ENCODE measurements around the gene HLA-DQB1.
A peak's percentile ranks its signal among the peaks of the same experiment; 100 is the strongest.
"Not testable (repeated sequence)": the region's sequence is repeated elsewhere in the genome, so short reads cannot be mapped to it uniquely, and the experiment has no call there.

The HLA-DQB1 gene

DNA sequence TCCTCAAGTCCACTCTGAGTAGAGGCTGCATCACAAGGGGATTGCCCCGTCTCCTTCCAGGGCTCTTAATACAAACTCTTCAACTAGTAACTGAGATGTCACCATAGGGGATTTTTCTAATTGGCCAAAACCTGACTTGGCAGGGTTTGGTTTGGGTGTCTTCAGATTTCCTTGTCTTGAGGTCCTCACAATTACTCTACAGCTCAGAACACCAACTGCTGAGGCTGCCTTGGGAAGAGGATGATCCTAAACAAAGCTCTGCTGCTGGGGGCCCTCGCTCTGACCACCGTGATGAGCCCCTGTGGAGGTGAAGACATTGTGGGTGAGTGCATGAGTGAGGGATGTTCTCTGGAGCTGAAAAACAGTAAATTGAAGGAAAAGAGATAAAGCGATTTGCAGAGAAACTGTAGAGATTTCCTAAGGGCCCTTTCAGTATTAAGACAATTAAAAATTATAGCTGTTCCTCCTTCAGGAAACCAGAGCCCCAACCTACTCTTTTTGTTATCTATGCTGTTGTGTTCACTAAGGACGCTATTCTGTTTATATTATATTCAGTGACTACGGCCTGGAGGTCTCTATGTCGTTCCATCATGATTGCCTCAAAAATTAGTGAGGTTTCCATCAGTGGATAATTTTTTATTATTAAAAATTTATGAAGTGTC lies 29.1 kb downstream of the HLA-DQB1 start, which contains the start of gene HLA-DQA1:
Gene HLA-DQA1, plus strand, starts transcription at position 188 of the 662 bp plus-strand sequence. Its CDS starts 53 bp downstream, at position 241.
- Histone ChIP-seq H2BK15ac (ENCODE audit: low read depth, poor library complexity, severe bottlenecking) (no peak within 1 kb of the TSS), H3K9ac (ENCODE audit: low read length) (no peak within 1 kb of the TSS), H3K9me3 (ENCODE audit: control insufficient read depth, low read length) (no peaks in the 10 kb centered on the region), H3K14ac (ENCODE audit: low read length in 2 of 2) (no peak within 1 kb of the TSS), H3K27ac (ENCODE audit: low read length, poor library complexity, severe bottlenecking) (no peak within 1 kb of the TSS), H3K4ac (ENCODE audit: low read depth in 1 of 2, low read length in 2 of 2) (no peak within 1 kb of the TSS), H4K8ac (ENCODE audit: low read length) (no peak within 1 kb of the TSS), H3K4me2 (ENCODE audit: low read length, poor library complexity, severe bottlenecking) (no peak within 1 kb of the TSS), H3K4me3 (ENCODE audit: insufficient read depth in 1 of 2, low read depth in 1 of 2, low read length in 2 of 2) (no peak within 1 kb of the TSS), H3K4me1 (ENCODE audit: control insufficient read depth, insufficient read depth, low read depth, low read length) (no peaks in the 10 kb centered on the region), H3K79me1 (replicated peaks; ENCODE audit: low read length, poor library complexity, severe bottlenecking) (no peaks in the 10 kb centered on the region), H2AFZ (ENCODE audit: low read depth, low read length) (no peak within 1 kb of the TSS), H4K91ac (ENCODE audit: low read length) (no peak within 1 kb of the TSS), H2BK120ac (ENCODE audit: low read depth, low read length) (no peak within 1 kb of the TSS), H3K36me3 (ENCODE audit: control insufficient read depth in 1 of 2, insufficient read depth in 2 of 2, low read depth in 1 of 2, low read length in 2 of 2) (no peaks in the 10 kb centered on the region), H3K23ac (ENCODE audit: low read length in 2 of 2) (no peak within 1 kb of the TSS), H3K27me3 (ENCODE audit: control insufficient read depth in 1 of 2, insufficient read depth in 1 of 2, low read length in 2 of 2) (peaks cover 0 to 11% of the 10 kb centered on the region in 2 experiments), H3K18ac (ENCODE audit: low read depth in 1 of 2, low read length in 2 of 2) (no peak within 1 kb of the TSS), H2BK5ac (ENCODE audit: low read depth, low read length, poor library complexity, severe bottlenecking) (no peak within 1 kb of the TSS), H2AK5ac (ENCODE audit: low read length, severe bottlenecking) (no peak within 1 kb of the TSS), H2BK12ac (ENCODE audit: low read length in 2 of 2) (no peak within 1 kb of the TSS)
- WGBS, result 40% methylated on average over 4 of the region's 7 CpGs
- no peak for DNase-seq

DNA sequence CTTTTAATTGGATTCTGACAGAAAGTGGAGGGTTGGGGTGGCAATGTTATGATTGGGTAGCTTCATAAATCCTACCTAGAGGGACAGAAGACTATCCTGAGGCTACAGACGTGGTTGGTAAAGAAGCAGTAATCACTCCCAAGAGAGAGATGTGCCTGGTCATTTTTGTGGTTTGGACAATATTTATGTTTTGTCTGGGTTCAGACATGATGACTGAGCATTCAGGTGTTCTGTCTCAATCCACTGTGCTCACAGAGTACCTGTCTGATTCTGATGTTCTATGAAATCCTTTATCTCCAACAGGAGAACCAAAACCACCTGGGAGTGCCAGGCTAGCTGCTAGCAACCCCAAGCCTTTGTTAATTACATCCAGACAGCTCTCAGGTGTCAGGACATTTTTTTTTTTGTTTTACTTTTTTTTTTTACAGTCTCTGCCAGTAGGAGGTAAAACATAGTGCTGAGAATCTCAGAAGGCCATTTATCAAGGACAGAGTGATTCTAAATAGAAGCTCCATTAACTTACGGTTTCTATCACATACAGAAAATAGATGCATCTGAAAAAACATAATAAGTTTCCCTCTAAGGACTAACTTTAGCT lies 30.8 kb downstream of the HLA-DQB1 start:
- Histone ChIP-seq H4K91ac (ENCODE audit: low read length) (no peak overlapping the region), H2AK5ac (ENCODE audit: low read length, severe bottlenecking) (no peak overlapping the region), H4K8ac (ENCODE audit: low read length) (no peak overlapping the region), H2BK12ac (ENCODE audit: low read length in 2 of 2) (no peak overlapping the region), H2BK5ac (ENCODE audit: low read depth, low read length, poor library complexity, severe bottlenecking) (no peak overlapping the region), H3K4me3 (ENCODE audit: insufficient read depth in 1 of 2, low read depth in 1 of 2, low read length in 2 of 2) (no peak overlapping the region), H2BK120ac (ENCODE audit: low read depth, low read length) (no peak overlapping the region), H3K79me1 (replicated peaks; ENCODE audit: low read length, poor library complexity, severe bottlenecking) (no peaks in the 10 kb centered on the region), H3K9ac (ENCODE audit: low read length) (no peak overlapping the region), H3K14ac (ENCODE audit: low read length in 2 of 2) (no peak overlapping the region), H3K23ac (ENCODE audit: low read length in 2 of 2) (no peak overlapping the region), H3K4ac (ENCODE audit: low read depth in 1 of 2, low read length in 2 of 2) (no peak overlapping the region), H2BK15ac (ENCODE audit: low read depth, poor library complexity, severe bottlenecking) (no peak overlapping the region), H3K18ac (ENCODE audit: low read depth in 1 of 2, low read length in 2 of 2) (no peak overlapping the region), H2AFZ (ENCODE audit: low read depth, low read length) (no peak overlapping the region), H3K4me2 (ENCODE audit: low read length, poor library complexity, severe bottlenecking) (no peak overlapping the region), H3K9me3 (ENCODE audit: control insufficient read depth, low read length) (no peaks in the 10 kb centered on the region), H3K4me1 (ENCODE audit: control insufficient read depth, insufficient read depth, low read depth, low read length) (no peaks in the 10 kb centered on the region), H3K27ac (ENCODE audit: low read length, poor library complexity, severe bottlenecking) (no peak overlapping the region), H3K36me3 (ENCODE audit: control insufficient read depth in 1 of 2, insufficient read depth in 2 of 2, low read depth in 1 of 2, low read length in 2 of 2) (no peaks in the 10 kb centered on the region), H3K27me3 (ENCODE audit: control insufficient read depth in 1 of 2, insufficient read depth in 1 of 2, low read length in 2 of 2) (peaks cover 0 to 11% of the 10 kb centered on the region in 2 experiments)
- WGBS, result 0% methylated on average over 1 of the region's 2 CpGs
- no peak for DNase-seq

GRCh38 chr6:32629793-32630192 lies 36.7 kb downstream of the HLA-DQB1 start:
- H2BK15ac ChIP-seq (ENCODE audit: low read depth, poor library complexity, severe bottlenecking); H2AFZ ChIP-seq (ENCODE audit: low read depth, low read length); H2BK5ac ChIP-seq (ENCODE audit: low read depth, low read length, poor library complexity, severe bottlenecking); H3K36me3 ChIP-seq (ENCODE audit: control insufficient read depth in 1 of 2, insufficient read depth in 2 of 2, low read depth in 1 of 2, low read length in 2 of 2); H3K9ac ChIP-seq (ENCODE audit: low read length); H3K9me3 ChIP-seq (ENCODE audit: control insufficient read depth, low read length); H3K27me3 ChIP-seq (ENCODE audit: control insufficient read depth in 1 of 2, insufficient read depth in 1 of 2, low read length in 2 of 2); H3K27ac ChIP-seq (ENCODE audit: low read length, poor library complexity, severe bottlenecking); H4K91ac ChIP-seq (ENCODE audit: low read length); H3K18ac ChIP-seq (ENCODE audit: low read depth in 1 of 2, low read length in 2 of 2); H3K14ac ChIP-seq (ENCODE audit: low read length in 2 of 2); H4K8ac ChIP-seq (ENCODE audit: low read length); H2BK120ac ChIP-seq (ENCODE audit: low read depth, low read length); H3K4ac ChIP-seq (ENCODE audit: low read depth in 1 of 2, low read length in 2 of 2); DNase-seq; H3K23ac ChIP-seq (ENCODE audit: low read length in 2 of 2); H3K4me1 ChIP-seq (ENCODE audit: control insufficient read depth, insufficient read depth, low read depth, low read length); H3K79me1 ChIP-seq (replicated peaks; ENCODE audit: low read length, poor library complexity, severe bottlenecking); H3K4me2 ChIP-seq (ENCODE audit: low read length, poor library complexity, severe bottlenecking); H3K4me3 ChIP-seq (ENCODE audit: insufficient read depth in 1 of 2, low read depth in 1 of 2, low read length in 2 of 2); H2BK12ac ChIP-seq (ENCODE audit: low read length in 2 of 2); H2AK5ac ChIP-seq (ENCODE audit: low read length, severe bottlenecking): not testable (repeated sequence)
- no CpG with 5 or more reads among the region's 13 CpGs for WGBS

GRCh38 chr6:32627831-32628230 lies 38.6 kb downstream of the HLA-DQB1 start:
- no peak overlapping the region for H2AFZ ChIP-seq (ENCODE audit: low read depth, low read length)
- no peak overlapping the region for H3K23ac ChIP-seq (ENCODE audit: low read length in 2 of 2)
- H3K79me1 ChIP-seq (replicated peaks; ENCODE audit: low read length, poor library complexity, severe bottlenecking), result no peaks in the 10 kb centered on the region
- H3K9me3 ChIP-seq (ENCODE audit: control insufficient read depth, low read length), result no peaks in the 10 kb centered on the region
- no peak overlapping the region for H4K8ac ChIP-seq (ENCODE audit: low read length)
- H4K91ac ChIP-seq (ENCODE audit: low read length), result no peak overlapping the region
- no peak overlapping the region for H2AK5ac ChIP-seq (ENCODE audit: low read length, severe bottlenecking)
- H2BK5ac ChIP-seq (ENCODE audit: low read depth, low read length, poor library complexity, severe bottlenecking), result no peak overlapping the region
- no peak overlapping the region for H3K27ac ChIP-seq (ENCODE audit: low read length, poor library complexity, severe bottlenecking)
- no peak overlapping the region for H3K18ac ChIP-seq (ENCODE audit: low read depth in 1 of 2, low read length in 2 of 2)
- no peak overlapping the region for H2BK12ac ChIP-seq (ENCODE audit: low read length in 2 of 2)
- H3K9ac ChIP-seq (ENCODE audit: low read length), result no peak overlapping the region
- no peaks in the 10 kb centered on the region for H3K36me3 ChIP-seq (ENCODE audit: control insufficient read depth in 1 of 2, insufficient read depth in 2 of 2, low read depth in 1 of 2, low read length in 2 of 2)
- WGBS, result 10% methylated on average over 2 of the region's 3 CpGs
- H3K27me3 ChIP-seq (ENCODE audit: control insufficient read depth in 1 of 2, insufficient read depth in 1 of 2, low read length in 2 of 2), result no peaks in the 10 kb centered on the region
- no peak overlapping the region for H3K4me2 ChIP-seq (ENCODE audit: low read length, poor library complexity, severe bottlenecking)
- no peak overlapping the region for H2BK120ac ChIP-seq (ENCODE audit: low read depth, low read length)
- H3K4ac ChIP-seq (ENCODE audit: low read depth in 1 of 2, low read length in 2 of 2), result no peak overlapping the region
- H2BK15ac ChIP-seq (ENCODE audit: low read depth, poor library complexity, severe bottlenecking), result no peak overlapping the region
- no peaks in the 10 kb centered on the region for H3K4me1 ChIP-seq (ENCODE audit: control insufficient read depth, insufficient read depth, low read depth, low read length)
- no peak overlapping the region for H3K14ac ChIP-seq (ENCODE audit: low read length in 2 of 2)
- no peak overlapping the region for H3K4me3 ChIP-seq (ENCODE audit: insufficient read depth in 1 of 2, low read depth in 1 of 2, low read length in 2 of 2)
- peak; percentile 12 for DNase-seq
